GM18517 (cell line): Measurements from ENCODE around the gene SAA2.
"Not testable (repeated sequence)": the region's sequence is repeated elsewhere in the genome, so short reads cannot be mapped to it uniquely, and the experiment has no call there.

Experiments
- ATAC-seq: cut with Tn5 transposase; IDR thresholded peaks from one replicate; pipeline ENCODE4 v1.9.1; 2021; ENCODE audit warnings: mild to moderate bottlenecking, moderate library complexity; ENCODE audit not compliant: unreplicated experiment

Gene SAA2

DNA sequence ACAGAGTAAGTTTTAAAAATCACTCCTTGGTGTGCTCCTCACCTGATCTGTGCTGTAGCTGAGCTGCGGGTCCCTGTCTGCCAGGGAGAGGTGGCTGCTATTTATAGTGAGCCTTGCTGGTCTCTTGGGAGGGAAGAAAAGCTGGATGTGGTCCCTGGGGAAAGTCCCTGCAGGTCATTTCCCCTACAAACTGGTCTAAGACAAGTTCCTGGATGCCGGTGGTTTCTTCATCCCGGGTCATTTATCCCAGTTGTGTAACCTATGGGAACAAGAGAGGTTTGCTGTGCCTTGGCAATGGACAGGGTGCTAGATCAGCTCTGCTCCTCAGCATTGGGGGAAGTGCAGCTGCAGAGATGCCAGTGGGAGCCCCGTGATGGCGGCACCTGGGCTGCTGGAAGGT is at the start of gene SAA2:
SAA2 (minus strand) TSS at position 108 of the 400 bp plus-strand sequence. CDS start 657 bp downstream, outside the sequence.
- ATAC-seq = no peak

DNA sequence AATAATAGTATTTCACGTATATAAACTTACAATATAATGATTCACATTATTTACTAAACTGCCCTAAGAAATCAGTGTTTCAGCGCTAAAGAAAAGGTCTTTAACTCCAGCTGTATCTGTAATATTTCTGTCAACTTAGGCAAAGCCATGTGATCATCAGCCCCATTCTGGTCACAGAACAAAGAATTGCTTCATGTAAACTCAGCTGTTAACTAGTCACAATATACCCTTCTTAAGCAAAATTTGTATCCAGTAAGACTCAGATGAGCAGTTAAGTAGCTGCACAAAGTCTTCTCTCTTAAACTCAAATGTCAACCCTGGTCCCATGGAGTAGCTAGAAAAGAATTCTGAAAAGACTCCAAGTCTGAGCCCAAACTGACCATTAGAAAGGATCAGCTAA is 46.8 kb upstream of the SAA2 start:
- no peak for ATAC-seq

DNA sequence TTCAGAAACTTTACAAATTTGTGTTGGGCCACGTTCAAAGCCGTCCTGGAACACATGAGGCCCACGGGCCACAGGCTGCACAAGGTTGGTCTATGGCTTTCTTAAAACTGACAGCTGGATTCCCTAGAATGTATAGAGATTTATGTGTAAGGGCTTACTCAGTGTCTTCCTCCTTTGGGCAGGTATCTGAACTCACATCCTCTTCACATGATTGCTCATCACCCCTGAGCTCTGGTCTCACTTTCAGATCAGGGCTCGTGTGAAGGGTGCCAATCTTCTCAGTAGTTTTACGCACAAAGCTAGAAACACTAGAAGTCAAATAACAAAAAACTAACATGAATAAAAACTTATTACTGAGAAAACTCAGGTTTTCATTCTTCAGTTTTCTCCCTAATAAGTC is 46.4 kb upstream of the SAA2 start:
- ATAC-seq = no peak

DNA sequence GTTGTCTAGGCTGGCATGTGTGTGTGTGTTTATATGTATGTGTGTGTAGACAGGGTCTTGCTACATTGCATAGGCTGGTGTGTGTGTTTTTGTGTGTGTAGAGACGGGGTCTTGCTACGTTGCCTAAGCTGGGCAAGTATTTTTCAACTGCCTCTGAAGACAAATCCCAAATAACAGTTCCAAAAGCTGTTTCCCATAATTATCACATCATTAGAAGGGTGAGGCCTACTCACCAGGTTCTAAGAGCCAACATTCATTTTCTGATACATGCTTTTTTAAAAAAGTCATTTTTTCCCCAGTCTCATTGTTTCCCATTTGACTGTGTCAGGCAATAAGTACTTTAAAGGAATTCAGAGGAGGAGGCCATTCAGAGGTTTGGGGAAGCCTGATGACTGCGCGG is 40.4 kb upstream of the SAA2 start:
- no peak for ATAC-seq

DNA sequence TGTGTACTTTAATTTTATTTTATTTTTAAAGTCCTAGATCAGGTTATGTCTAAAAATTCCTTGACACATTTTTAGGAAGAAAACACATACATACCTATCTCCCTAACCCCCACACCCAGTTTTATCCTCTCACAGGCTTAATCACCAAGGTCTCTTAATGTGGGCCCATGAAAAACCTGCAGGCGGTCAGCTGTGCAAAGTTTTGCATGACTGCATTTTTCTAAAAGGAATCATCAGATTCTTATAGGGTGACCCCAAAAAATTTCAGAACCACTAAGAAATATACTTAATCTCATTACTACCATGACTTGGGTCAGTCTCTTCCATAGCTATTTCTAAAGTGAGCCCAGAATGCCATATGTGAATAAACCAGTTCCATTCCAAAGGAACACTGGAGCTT is 37.4 kb upstream of the SAA2 start:
- ATAC-seq = no peak

DNA sequence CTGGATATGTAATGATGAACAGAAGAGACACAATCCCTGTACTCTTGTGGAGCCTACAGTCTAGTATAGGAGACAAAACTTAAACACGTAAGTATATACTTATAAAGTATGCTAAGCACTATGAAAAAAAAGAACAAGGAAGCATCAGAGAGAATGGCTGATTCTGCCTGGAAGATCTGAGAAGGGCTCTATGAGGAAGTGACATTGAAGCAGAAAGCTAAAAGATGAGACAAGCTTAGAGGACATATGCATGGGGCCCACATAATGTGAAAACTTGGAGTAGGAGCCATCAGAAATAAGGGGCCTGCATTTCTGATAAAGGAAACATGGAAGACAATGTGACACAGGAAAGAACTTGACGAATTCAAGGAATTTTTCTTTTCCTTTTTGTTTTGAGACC is 34.2 kb upstream of the SAA2 start:
- no peak for ATAC-seq

DNA sequence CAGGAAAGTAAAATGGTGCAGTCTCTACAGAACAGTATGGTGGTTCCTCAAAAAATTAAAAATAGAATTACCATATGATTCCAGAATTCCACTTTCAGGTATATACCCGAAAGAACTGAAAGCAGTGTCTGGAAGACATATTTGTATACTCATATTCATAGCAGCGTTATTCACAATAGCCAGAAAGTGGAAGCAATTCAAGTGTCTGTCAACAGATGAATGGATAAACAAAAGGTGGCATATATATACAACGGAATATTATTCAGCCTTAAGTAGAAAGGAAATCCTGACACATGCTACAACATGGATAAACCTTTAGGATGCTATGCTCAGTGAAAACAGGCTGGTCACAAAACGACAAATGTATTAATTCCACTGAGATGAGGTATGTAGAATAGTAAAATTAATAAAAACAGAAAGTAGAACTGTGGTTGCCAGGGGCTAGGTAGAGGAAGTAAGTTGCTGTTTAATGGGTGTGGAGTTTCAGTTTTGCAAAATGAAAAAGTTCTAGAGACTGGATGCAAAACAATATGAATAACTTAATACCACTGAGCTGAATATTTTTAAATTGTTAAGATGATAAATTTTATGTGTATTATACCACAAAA is 32.1 kb upstream of the SAA2 start:
- peak; percentile 92 for ATAC-seq

DNA sequence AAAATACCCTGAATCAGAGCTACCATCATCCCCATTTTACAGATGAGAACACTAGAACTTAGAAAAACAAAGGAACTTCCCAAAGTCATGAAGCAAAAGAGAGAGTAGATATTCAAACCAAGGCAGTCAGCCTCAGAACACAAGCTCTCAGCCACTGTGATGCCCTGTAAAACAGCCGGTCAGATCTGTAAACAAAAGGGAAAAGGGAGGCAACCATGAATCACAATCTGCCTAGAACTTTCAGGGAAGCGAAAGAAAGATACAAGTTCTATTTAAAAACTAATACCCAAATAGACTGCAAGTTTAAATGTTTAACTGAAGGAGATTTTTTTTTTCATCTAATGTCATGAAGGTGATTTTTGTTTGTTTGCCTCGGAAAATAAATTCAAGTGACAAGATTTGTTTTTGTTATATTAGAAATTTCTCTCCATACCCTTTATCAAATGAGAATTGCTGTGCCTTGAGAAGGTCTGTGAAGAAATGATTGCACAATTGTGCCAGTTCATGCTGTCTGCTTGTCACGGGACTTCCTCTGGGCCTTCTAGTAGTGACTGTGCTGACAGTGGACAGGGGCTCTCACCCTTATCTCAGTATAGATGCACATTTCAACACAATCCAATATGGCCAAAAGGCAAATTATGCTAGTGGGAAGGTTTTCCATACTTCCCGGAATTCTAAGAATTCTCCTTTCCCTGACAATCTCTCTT is 29.2 kb upstream of the SAA2 start:
- no peak for ATAC-seq

DNA sequence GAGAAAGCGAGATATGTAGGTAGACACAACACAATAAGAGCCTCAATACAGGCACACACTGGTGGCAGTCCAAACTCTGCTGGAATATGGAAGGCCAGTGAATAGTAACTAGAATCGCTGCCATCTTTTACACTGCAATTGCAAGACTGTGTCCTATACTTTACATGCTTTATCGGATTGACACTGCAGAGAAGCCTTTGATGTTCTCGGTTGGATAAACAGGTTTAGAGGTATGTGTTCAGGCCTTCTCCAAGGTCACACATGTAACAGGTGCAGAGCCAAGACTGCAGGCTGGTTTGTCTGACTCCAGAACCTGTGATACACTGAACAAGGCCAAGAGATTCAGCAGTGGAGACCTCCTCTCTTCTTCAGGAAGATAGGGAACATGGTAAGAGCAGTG is 22.7 kb upstream of the SAA2 start:
- no peak for ATAC-seq

DNA sequence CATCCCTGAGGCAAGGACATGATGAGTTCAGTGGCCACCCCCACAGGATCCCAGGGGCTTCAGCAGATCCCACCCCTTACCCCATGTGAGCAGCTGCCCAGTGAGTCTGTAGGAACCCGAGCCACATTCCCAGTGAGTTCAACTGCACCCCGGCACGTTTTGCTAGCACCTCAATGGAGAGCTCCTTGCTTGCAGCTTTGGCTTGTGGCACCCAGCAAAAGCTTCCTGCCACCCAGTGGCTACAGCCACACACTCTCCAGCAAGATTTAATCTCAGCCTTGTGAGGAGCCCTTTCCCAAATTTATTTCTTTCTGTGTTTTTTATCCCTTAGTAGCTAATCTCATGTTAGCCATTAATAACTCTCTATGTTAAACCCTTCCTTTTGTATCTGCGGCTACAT is 21.6 kb upstream of the SAA2 start:
- ATAC-seq = no peak

DNA sequence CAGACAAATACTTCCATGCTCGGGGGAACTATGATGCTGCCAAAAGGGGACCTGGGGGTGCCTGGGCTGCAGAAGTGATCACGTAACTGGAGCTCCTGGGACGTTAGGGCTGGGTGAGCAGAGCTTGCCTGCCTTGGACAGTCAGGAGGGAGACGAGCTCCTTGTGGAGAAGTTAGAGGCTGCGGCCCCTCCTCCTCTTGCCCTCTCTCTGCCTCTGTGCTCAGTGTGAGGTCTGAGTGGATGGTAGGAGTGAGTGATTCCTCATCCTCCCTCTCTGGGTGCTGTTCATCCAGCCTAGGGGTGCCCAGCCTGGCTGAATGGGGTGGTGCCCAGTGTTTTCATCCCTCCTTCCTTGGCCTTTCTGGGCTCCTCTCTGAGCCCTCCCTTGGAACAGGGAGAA is 20.8 kb upstream of the SAA2 start:
- not testable (repeated sequence) for ATAC-seq

DNA sequence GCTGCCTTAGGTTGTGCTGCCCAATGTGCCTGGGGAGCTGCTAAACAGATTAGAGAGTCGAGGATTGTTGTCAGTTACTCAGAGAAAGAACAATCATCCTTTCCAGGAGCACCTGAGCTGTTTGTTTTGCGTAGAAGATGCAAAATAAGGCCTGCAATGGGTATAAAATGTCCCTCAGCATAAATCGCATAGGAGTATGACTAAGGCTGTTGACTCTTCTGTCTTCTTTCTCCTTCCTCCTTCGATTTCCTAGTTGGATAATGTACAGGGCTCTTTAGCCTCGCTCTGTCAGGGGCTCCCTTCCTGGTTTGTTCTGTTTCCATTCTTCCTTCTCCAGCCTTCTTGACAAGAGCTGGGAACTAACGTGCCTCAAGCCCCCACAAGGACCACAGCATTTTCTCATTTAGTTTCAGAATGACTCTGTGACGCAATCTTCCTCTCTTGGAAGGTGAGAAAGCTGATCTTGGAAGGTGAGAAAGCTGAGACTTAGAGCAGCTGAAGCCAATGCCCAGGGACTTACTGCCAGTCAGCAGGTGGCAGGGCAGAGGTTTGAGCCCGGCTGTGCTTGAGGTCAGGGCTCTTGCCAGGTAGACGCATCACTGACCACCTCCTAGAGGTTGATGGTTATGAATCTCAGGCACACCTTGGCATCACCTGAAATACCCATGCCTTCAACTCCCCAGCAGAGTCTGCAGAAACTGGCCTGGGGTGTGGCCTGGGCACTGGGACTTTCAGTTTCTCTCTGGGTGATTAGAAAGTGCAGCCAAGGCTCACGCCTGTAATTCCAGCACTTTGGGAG is 19.1 kb upstream of the SAA2 start:
- ATAC-seq = peak; percentile 49

DNA sequence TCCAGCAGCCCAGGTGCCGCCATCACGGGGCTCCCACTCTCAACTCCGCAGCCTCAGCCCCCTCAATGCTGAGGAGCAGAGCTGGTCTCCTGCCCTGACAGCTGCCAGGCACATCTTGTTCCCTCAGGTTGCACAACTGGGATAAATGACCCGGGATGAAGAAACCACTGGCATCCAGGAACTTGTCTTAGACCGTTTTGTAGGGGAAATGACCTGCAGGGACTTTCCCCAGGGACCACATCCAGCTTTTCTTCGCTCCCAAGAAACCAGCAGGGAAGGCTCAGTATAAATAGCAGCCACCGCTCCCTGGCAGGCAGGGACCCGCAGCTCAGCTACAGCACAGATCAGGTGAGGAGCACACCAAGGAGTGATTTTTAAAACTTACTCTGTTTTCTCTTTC is 17.5 kb upstream of the SAA2 start, which contains the start of gene SAA1:
SAA1 (plus strand) TSS at position 316 of the 400 bp plus-strand sequence. CDS start 624 bp downstream, outside the sequence.
- no peak for ATAC-seq

DNA sequence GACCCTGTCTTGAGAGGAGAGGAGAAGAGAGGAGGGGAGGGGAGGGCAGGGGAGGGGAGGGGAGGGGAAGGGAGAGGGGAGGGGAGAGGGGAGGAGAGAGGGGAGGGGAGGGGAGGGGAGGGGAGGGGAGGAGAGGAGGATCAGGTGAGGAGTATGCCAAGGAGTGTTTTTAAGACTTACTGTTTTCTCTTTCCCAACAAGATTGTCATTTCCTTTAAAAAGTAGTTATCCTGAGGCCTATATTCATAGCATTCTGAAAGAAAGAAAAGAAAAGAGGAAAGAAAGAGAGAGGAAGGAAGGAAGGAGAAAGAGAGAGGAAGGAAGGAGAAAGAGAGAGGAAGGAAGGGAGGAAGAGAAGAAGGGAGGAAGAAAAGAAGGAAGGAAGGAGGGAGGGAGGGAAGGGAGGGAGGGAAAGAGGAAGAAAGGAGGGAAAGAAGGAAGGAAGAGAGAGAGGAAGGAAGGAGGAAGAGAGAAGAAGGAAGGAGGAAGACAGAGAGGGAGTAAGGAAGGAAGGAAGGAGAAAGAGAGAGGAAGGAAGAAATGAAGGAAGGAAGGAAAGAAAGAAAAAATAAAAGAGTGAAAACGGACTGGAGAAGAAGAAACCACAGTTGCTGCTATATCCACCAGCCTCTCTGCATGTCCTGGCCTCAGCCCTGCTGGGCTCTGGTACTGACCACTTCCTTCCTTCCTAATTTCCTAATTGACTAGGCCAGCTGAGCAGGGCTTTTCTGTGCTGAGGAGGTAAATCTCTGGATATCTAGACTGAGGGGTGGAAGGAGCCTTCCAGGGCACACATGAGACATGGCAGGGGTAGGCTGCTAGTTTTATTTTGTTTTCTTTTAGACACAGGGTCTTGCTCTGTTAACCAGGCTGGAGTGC is 16.4 kb upstream of the SAA2 start:
- no peak for ATAC-seq

DNA sequence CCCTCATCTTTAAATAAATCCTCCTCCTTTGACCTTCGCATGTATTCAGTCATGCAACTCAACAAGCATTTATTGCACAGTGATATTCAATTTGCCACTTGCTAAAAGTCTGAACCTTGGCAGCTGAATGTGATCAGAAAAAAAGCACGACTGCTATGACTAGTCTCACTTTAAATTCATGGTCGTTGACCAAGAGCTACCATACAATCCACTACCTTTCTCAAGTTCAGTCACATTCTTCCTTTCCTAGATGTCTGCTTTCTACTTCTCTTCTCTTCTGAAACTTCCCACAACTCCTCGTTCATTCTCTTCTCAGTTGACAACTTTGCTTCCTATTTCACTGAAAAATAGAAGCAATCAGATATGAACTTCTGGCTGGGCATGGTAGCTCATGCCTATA is 15.6 kb upstream of the SAA2 start:
- no peak for ATAC-seq

DNA sequence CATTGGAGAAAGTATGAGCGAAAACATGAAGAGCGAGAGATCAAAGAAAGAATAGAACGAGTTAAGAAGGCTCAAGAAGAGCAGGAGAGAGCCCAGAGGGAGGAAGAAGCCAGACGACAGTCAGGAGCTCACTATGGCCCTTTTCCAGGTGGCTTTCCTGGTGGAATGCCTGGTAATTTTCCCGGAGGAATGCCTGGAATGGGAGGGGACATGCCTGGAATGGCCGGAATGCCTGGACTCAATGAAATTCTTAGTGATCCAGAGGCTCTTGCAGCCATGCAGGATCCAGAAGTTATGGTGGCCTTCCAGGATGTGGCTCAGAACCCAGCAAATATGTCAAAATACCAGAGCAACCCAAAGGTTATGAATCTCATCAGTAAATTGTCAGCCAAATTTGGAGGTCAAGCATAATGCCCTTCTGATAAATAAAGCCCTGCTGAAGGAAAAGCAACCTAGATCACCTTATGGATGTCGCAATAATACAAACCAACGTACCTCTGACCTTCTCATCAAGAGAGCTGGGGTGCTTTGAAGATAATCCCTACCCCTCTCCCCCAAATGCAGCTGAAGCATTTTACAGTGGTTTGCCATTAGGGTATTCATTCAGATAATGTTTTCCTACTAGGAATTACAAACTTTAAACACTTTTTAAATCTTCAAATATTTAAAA is 14.3 kb upstream of the SAA2 start:
- ATAC-seq = not testable (repeated sequence)

DNA sequence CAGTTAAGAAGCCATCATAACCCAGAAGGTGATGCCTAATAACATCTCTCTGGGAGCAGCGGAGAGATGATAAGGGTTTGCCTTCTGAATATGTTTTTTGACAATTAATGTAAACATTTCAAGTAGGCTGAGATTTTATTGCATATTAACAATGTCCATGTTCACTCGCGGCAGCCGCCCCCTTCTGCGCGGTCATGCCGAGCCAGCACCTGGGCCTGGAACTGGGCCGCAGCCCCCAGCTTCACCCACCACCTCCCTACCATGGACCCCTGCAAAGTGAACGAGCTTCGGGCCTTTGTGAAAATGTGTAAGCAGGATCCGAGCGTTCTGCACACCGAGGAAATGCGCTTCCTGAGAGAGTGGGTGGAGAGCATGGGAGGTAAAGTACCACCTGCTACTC is 13.3 kb upstream of the SAA2 start:
- no peak for ATAC-seq

DNA sequence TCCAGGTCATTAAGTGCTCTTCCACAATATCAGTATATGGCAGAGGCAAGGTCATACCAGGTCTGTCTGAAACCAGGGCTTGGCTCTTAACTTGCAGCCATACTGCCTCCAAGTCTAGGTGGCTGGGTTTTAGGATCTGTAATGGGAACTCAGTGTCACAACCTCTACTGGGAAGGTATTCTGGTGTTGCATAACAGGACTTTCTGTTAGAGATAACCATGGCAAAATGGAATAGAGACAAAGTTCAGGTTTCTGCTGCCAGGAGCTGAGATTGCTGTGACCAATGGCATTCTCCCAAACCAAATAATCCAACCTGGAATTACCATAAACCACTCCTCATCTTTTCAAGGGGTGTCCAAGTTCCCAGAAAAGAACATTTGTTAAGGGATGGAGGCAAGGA is 10.8 kb upstream of the SAA2 start:
- no peak for ATAC-seq

DNA sequence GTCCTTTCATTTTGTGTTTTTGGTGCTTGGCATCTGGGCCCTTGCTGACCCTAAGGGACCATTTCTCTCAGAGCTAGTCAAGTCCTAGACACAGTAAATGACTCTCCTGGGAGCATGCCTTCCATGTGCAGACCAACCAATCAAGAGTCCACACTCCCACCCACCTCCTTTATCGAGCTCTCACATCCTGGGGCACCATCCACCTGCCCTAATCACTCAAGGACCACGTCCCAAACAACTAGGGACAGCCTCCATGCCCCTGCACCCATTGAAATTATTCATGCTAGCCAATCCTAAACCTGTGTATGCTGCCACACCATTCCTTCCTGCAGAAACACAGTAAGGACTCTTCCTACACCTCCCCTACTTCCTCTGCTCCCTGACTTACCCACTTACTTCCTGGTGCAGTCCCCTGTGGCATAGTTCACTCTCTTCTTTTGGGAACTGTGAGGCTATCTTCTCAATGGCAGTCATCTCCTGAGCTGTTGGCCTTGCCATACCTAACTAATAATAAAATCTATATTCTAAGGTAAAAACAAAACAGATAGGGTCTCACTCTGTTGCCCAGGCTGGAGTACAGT is 6.4 kb upstream of the SAA2 start:
- no peak for ATAC-seq

DNA sequence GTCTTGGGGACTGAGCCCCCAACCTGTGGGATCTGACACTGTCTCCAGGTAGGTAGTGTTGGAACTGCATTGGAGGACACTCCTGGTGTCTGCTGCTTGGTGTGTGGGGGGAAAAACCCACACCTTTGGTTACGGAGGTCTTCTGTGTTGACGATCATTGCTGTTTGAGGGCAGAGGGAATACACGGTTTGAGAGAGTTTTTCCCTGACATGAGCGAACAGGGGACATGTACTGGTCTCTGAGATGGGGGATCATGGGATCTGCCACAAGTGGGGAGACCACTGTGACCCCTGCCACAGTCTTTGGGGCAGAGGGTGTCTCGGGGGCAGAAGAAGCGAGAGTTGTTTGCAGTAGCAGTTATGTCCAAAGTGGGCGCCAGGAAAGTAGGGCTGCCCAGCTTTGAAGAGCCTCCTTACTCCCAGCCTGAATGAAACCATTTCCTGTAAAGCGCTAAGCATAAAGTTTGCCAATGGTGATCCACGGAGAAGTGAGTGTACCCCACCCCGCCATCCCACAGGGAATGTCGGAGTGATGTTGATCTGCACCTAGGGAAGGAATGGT is 5.4 kb upstream of the SAA2 start:
- ATAC-seq = no peak
